Measurements from ENCODE around the gene MFRP.

Gene MFRP

DNA sequence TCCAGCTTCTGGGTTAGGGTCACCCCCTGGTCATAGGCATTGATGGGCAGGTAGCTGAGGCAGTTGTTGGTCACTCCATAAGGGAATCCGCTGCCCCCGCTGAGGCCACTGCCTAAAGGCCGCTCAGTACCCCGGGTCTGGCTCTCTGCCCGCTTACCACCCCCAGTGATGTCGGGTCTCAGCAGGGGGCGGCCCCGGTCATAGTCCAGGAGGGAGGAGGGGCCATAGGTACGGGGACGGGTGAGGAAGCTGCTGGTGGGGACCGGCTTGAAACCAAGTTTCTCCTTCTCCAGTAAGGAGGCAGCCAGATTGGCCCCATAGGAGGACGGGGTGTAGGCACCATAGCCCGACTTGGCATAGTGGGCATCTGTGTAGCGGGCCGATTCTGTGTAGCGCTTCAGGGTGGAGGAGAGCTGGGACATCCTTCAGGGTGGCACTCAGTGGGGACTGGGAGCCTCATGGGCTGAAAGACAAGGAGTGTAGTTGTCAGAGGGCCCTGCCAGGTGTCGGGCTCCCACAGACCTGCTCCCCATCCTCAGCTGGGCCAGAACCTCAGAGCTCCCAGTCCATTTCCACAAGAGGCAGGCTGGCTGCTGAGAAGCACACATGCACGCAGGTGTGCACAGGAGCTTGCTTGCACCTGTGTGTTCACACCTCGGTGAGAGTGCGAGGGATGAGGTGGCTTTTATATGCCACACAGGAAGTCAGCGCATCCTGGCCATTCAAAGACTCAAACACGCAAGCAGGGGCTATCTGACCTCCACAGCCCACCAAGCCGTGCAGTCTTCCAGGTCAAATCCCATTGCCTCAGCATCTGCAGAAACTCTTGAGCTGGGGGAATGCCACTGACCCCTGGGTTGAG, 26.8 kb upstream of the MFRP start:
- no peak for DNase-seq

DNA sequence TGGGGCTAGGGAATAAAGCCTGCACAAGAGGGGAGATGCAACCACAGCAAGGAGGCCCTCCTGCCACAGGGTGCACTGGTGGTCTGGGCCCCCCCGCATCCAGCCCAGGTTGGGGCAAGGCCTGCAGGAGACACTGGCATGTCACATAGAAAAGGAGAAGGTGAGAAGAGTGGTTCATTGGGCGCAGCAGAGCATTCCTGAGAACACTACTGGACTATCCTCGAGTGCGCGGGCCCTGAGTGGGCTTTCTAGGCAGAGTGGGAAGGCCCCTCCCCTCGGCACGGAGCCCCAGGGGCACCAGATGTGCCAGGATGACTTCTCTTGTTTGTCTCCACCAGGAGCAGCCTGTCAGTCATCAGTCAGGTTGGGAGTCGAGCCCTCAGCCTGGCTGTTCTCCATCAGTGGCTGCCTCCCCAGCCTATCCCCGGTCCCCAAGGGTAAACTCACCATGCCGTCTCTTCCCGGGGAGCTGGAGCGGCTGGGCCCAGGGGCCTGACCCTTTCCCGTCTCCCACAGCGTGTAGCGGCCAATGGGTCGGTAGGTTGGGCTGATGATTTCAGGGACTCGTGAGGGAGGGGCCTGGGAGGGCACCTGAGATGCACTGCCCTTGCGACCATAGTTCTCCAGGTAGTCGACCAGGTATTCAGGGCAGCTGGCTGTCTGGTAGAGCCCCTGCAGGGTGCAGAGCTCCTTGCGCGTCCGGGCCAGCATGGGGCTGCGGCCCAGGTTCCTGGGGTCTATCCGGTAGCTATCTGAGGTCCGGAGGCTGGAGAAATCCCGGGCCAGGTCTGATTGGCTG, 26.0 kb upstream of the MFRP start:
- no peak for DNase-seq

DNA sequence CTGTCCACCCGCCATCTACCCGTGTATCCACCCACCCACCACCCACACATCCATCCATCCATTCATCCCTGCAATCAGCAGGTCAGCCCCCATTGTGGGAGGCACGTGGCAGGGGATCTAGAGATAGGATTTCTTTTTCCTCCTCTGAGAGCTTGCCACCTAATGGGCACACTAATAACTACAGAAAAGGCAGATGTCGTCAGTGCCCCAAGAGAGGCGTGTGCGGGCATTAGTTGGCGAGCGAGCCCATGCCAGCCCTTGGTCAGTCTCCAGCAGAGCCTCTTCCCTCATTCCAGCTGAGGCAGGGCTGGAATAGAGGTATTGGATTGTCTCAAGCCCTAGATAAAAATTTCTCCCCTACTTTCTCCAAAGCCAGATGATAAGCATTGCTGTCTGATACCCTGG, 25.3 kb upstream of the MFRP start:
- DNase-seq, result no peak

DNA sequence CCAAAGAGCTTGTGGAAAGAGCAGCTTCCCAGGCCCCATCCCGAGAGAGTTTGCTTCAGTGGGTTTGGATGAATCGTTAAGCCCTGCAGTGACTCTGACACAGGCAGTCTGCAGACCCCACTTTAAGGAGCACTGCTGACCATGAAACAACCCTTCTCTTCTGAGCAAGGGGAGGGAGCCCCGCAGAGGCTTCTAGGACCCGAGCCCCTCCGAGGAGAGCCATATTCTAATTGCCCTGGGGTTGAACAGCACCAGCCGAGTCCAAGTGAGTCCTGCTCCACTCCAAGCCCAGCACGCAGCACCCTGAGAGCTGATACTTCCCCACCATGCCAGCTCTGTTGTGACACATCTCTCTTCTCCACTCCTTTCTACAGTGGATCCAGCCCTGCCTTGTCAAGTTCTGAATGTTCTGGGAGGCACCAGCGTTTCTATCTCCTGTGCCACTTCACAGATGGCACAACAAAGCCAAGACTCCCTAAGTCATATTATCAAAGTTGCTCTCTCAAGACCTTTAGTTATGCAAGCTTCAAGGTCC, 24.6 kb upstream of the MFRP start:
- peak; percentile 41 for DNase-seq

DNA sequence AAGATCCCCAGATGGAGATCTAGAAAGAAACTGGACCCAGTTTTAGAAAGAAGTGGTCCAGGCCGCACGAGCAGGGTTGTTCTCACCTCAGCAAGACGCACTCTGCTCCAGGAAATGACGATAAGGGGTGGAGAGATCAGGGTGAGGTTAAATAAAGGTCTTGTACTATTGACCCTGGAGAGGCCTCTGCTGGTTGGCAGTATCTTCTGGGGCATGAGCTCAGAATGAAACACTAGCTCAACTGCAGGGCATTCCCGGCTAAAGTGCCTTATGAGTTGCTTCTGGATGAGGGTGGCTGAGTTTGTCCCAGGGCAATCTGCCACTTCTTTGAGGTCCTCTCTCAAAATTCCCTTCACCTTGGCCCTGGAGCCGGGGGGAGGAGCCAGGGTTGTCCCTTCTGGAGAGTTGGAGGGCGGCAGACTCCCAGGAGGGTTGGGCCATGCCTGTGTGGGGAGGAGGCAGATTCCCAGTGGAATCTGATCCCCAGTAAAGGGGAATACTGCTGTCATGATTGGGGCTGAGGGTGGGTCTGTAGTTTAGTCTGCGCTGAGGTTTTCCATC, 24.1 kb upstream of the MFRP start:
- peak; percentile 33 for DNase-seq

DNA sequence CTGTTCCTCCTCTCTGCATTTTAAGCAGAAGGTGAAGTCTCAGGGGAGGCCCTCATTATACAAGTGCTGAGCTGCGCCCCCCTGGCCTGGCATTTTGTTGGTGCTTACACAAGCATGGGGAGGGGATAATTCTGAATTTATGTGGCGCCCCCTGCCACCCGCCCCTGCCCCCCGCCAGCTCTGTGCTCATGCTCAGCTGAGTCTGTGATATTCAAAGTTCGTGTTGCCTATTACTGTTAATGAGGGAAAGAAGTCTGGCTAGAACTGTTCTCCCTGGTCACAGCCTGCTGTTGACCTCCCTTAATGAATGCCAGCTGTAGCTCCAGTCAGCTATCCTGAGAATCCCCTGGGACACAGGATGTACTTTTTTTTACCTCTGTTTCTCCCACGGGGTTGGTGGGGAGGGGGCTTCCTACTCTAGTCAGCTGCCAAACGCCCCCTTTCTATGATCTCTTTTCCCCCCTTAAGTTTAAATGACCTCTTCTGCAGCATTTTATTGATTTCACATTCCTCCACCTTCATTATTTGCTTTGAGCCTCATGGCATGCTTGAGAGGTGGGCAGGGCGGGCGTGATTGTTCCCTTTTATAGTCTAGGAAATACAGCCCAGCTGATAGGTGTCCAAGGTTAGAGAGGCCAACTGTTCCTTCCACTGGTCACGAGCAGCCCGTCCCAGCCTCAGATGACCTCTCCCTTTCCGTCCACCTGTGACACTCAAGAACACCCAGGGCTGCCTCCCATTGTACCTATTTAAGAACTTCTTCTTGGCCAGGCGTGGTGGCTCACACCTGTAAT, 22.8 kb upstream of the MFRP start:
- DNase-seq, result peak; percentile 42

DNA sequence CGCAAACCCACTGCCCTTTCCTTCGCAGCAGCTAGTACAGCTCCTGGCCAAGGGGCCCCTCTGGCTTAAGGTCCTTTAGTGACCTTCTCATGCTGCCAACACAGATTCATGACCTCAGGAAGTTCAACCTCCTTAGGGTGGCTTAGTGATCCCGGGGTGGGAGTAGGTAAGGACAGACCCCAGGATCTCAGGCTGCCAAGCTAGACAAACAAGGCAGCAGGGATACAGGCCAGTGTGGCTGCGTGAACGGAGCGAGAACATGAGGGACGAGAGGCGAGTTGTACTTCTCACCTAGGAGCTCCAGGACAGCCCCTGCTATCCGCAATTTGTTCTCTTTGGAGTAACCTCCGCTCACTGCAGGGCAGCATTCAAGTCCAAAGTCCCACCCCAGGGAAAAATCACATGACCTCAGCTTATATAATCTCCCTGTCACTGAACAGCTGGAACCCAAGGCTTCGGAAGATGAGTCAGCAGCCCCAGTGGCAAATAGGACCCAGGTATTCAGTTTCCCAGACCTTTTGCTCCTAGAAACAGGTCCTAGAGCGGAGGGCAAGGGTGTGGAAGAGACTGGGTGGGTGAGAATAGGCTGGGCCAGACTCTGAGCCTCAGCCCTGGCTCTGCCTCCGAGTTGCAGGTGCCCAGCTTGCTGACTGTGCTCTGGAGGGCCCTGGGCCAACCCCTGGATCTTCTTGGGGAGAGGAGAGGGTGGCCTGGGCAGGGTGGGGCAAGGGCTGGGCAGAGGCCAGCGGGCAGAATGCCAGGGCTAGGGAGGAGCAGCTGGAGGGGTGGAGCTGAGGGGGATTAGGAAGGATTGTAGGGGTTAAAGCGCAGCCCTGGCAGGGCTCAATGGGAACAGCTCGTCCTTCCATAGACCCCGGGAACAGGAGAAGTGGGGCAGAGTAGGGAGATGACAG, 21.9 kb upstream of the MFRP start:
- peak; percentile 46 for DNase-seq

DNA sequence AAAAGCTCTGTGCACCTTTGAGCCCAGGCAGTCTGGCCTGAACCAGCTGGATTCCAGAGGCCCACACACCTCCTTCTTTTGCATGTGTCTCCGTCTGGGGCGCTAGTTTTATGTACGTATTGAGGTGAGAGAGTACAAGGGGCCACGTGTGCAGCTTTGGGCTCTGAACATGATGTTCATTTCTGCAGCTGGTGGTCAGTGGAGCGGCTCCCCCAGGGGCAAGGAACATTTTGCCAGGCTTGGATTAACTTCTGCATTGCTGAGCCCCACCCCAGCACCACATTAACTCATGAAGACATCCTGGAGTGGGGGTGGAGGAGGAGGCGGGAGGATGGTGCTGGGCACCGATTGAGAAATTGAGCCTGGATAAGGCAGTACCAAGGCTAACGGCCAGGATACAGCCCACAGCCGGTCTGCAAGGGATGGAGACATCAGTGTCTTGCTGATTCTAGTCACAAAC, 21.2 kb upstream of the MFRP start:
- DNase-seq, result peak; percentile 54

DNA sequence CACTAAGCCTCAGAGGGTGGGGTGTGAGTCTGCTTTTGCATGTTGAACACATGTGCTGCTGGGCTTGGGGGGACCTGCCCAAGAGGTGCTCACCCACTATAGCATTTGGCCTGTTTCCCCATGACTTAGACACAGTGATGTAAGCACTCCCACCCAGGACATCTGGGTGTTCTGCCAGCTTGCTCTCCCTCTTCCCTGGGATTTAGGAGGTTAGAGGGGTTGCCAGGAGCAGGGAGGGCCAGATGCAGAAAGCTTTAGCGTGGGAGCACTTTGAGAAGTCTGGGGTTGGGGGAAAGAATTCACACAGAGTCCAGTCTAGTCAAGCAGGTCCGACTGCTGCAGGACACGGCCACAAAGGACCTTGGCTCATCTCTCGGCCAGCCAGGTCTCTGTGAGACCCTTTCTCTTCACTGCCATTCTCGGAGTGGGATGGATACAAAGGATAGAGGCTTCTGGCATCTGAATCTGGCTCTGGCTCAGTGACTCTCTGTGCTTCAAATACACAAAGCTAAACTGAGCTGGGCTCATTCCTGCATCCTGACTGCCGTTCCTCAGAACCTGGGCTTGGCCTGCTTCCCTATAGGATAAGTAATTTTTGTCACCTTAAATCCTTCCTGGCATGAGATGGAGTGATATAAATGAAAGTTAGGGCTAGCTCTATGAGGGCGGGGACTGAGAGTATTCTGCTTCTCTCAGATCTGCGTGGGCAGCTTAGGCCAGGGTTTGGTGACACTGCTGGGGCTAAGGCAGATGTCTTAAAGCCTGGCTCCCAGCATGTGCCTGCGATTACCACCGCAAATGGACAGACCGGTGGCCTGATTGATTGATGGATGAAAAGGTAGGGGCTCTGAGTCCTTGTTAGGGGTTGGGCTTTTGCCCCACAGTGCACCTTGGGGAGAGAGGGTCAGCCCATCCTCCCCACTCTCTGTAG, 20.4 kb upstream of the MFRP start:
- no peak for DNase-seq

DNA sequence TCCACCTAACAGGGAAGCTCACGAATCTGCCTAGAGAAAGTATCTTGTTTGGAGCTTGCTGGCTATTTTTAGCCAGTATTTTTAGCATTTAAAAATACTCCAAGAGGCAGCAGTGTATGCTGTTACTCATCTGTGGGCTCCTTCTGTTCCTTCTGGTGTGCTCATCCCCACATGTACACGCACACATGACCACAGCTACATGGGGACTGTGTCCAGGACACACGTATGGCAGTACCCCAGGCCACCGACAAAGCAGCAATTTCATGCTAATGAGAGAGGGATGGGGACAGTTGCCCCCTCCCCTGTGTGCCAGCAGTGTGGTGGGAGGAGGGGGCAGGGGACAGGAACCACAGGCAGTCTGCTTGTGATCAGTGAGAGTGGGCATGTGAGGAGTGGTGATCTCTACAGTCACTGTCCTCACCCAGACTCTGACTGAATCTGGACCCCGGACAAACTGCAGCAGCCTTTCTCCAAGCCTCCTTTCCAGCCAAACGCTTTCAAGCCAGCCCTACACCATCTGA, 18.6 kb upstream of the MFRP start:
- no peak for DNase-seq

DNA sequence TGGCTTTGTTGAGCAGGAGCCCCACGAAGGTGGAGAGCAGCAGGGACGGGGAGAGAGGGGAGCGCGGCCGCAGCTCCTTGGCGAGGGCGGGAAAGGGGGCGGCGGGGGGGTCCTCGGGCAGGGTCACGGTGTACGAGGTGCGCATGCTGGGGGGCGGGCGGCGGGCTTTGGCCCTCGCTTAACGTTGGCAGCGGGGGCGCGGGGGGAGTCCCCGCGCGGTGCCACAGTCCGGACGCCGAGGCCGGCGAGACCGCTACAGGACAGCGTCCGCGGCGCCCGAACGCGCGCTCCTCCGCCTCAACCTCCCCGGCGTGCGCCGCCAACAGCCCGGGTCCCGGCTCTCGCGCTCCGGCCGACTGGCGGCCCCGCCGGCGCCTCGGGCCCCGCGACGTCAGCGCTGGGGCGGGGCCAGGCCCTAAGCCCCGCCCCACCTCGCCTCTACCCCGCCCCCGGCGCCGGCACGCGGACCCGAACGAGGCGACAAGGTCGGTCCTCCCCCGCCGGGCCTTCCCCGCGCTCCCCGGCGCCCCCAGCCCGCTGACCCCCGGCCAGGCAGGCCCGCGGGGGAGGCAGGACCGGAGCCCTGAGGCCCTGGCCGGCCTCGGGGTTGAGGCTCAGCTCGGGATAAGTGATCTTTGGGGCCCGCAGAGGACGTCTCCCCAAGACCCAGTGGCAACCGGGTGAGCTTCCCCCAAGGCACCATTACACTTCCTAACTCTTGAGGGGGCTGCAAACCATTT, 17.5 kb upstream of the MFRP start:
- DNase-seq, result peak; percentile 45

DNA sequence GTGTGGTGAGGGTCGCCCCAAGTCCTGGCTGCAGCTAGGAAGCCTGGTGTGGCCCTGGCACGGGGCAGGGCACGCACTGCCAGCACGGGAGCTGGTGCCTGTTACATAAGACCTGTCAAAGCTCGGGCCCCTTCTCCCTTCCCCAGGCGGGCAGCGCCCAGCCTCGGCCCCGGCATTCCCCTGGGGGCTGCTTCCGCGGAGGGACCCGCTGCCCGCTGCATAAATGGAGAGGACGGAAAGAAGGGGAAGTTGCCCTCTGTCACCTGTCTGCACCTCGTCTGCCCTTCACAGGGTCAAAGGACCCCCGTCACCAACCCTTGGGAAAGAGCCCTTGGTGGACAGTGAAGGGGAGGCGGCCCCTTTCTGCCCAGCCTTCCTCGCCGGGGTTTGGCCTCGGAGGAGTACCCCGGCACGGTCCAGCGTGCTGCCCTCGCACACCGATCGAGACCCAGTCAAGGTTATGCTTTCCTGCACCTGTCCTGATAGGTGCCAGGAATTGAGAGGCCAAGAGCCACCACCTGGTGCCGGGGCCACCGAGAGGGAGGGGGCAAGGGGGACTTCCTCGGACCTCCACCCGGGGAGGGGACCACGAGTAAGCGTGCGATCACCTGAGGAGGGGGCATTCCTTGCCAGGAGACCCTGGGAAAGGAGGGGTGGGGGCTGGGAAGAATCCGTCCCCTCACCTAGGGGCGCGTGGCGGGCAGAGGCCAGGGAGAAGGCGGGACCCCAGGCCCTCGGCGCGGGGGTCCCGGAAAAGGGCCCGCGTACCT, 16.8 kb upstream of the MFRP start:
- DNase-seq, result peak; percentile 57

DNA sequence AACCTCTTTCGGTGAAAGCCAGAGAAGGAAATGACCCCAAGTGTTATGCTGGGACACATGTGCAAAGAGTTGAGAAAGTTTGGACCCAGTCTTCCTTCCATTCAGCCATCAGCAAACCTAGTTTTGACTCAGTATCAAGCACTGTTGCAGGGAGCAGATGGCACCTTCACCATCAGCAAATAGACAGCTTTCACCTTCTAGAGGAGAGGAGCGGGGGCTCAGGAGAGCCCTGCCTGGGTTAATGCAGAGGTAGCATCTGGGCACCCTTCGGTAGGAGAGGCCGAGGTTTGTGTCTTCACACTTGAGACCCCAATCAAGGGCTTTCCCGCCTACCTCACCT, 16.2 kb upstream of the MFRP start:
- no peak for DNase-seq

DNA sequence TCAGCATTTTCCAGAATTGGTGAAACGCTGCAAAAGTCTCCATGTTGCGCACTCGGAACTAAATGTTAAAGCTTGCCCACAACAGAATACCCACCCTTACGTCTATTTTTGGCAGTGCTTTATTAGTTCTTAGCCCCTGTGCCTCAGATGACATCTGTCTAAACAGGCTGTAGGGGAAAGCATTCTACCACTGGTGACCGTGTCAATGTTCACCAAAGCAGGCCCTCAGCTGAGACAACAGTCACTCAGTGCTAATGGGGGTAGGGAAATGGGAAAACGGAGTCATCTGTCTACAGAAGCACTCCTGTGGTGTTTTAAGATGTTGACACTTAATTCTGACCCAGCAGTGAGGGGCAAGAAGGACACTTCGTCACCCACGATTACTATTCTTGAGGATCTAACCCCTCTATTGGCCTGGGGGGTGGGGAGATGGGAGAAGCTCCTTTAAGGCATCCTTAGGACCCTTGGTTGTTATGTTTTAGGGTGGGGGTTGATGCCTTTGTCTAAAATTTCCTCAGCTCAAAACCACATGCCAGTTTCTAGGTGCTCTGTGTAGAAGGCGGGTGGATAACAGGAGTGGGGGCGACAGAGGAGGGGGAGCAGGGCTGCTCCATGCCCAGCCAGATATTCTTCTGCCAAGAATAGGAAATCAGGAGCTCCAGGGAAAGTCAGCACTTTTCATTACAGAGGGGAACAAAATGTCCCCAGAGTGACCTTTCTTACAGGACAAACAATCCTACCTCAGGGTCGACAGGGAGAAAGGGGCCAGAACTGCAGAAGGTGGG, 15.6 kb upstream of the MFRP start:
- no peak for DNase-seq

DNA sequence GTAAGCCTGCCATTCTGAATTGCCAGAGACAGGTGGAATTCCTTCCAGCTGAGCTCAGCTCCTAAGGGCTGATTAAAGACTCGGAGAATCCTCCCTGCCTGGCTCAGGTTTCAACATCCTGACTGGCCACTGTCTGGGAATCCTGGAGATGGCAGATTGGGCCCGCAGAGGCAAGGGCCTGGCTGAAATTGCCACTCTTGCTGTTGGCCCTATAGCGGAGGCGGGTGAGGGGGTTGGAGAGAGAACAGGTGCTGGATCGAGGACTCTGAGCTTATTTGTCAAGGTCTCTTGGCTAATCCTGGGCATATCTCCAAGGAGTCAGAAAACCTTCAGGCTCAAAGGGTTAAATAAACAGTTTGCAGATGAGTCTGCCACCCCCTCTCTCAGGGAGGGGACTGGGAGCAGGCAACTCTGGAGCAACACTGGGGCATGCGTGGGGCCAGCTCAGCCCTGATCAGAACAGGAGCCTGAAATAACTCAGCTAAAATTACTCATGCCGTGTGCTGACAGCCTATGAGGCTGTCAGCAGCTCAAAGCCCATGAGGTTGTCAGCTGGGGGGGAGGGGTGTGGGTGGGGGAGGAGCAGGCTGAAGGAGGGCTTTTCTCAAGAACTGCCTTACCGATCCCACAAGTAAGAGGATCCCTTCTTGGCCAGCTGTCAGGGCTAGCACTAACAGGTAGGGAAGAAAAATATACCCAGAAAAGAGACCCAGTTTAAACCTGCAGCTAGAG, 14.7 kb upstream of the MFRP start:
- peak; percentile 66 for DNase-seq

DNA sequence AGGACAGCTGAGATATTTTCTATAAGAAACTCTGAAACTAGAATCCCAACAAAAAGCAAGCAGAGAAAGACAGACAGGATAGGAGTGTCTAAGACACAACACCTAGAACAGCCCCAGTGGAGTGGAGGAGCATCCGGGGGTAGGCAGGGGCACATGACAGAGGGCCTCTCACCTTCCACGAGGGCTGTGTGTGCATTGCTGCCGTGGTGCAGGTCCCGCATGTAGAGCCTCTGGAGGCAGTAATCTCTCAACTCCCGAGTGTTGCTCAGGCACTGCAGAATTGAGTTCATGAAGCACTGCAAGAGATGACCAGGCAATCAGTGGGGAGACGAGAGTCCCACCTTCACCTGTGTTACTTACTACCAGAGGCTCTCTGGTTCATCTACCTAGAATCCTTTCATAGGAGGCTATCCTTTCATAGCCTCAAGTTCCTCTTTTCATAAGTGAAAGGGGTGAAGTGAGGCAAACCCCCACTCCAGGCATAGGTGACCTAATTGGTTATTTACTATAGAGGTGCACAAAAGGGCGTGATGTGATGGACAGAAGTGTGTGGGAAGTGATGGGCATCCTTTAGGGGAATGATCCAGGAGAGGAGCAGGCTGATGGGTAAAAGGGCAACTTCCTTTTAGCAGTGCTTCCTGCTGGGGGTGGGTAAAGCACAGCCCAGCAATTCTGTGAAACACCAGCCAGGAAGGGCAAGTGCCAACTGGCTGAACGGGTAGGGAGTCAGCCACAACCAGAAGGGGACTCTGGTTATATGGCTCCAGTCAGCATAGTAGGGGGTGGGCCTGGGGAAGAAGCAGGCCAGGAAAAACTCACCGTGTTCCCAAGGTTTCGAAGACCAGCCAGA, 13.1 kb upstream of the MFRP start:
- no peak for DNase-seq
